Measurements from ENCODE around the gene ART4.

- TF ChIP-seq CTCF (conservative IDR thresholded peaks at IDR 0.05) (no peak), ZFX (IDR thresholded peaks at IDR 0.05) (no peak)
Measured at GRCh38 chr12:14843425-14843887, at the start of gene ART4.
